Panc1 (cell line): ENCODE results near the gene MYBBP1A.

ENCODE experiments used
- POLR2AphosphoS5 ChIP-seq: IDR thresholded peaks from 2 replicates; pipeline ENCODE4 v1.6.1; 2012; ENCODE audit warnings: mild to moderate bottlenecking, low read depth, low read length, moderate library complexity
- TCF7L2 ChIP-seq: IDR thresholded peaks from 2 replicates; pipeline ENCODE4 v1.6.1; 2011; ENCODE audit warnings: mild to moderate bottlenecking, low read depth, low read length, inconsistent platforms
- TF ChIP-seq, protein P1 (sequence below): fragments of 450-650 bp; IDR thresholded peaks from 2 replicates; pipeline ENCODE4 v1.5.1; 2017; ENCODE audit warnings: mild to moderate bottlenecking
- TF ChIP-seq, protein P2 (sequence below), 2 experiments: IDR thresholded peaks; 2 replicates each; pipeline ENCODE4 v1.6.1; 2011 to 2012; ENCODE audit warnings: low read depth in 2 of 2, control low read depth in 1 of 2, low read length in 1 of 2, mild to moderate bottlenecking in 1 of 2, moderate library complexity in 1 of 2; ENCODE audit not compliant: insufficient read depth in 1 of 2

DNA sequence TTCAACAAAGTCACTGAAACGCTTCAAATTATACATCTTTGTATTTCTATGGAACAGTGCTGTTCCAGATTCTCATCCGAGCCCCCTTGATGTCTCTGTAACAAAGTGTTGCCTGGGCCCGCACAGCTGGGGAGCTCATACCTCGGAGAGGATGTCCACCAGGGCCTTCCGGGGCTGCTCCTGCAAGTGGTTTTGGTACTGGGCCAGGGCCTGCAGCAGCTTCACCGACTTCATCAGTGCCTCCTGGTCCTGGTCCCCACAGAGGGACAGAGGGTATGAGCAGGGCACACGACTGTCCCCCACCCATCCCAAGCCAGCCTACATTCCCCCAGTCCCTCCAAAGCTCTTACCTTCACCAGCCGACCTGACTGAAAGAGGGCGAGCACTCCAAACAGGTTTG, 1.5 kb downstream of the MYBBP1A start:
- TF ChIP-seq, protein P1, sequence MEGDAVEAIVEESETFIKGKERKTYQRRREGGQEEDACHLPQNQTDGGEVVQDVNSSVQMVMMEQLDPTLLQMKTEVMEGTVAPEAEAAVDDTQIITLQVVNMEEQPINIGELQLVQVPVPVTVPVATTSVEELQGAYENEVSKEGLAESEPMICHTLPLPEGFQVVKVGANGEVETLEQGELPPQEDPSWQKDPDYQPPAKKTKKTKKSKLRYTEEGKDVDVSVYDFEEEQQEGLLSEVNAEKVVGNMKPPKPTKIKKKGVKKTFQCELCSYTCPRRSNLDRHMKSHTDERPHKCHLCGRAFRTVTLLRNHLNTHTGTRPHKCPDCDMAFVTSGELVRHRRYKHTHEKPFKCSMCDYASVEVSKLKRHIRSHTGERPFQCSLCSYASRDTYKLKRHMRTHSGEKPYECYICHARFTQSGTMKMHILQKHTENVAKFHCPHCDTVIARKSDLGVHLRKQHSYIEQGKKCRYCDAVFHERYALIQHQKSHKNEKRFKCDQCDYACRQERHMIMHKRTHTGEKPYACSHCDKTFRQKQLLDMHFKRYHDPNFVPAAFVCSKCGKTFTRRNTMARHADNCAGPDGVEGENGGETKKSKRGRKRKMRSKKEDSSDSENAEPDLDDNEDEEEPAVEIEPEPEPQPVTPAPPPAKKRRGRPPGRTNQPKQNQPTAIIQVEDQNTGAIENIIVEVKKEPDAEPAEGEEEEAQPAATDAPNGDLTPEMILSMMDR: no peak
- TF ChIP-seq POLR2AphosphoS5 (no peak), TCF7L2 (no peak)
- TF ChIP-seq, protein P2, sequence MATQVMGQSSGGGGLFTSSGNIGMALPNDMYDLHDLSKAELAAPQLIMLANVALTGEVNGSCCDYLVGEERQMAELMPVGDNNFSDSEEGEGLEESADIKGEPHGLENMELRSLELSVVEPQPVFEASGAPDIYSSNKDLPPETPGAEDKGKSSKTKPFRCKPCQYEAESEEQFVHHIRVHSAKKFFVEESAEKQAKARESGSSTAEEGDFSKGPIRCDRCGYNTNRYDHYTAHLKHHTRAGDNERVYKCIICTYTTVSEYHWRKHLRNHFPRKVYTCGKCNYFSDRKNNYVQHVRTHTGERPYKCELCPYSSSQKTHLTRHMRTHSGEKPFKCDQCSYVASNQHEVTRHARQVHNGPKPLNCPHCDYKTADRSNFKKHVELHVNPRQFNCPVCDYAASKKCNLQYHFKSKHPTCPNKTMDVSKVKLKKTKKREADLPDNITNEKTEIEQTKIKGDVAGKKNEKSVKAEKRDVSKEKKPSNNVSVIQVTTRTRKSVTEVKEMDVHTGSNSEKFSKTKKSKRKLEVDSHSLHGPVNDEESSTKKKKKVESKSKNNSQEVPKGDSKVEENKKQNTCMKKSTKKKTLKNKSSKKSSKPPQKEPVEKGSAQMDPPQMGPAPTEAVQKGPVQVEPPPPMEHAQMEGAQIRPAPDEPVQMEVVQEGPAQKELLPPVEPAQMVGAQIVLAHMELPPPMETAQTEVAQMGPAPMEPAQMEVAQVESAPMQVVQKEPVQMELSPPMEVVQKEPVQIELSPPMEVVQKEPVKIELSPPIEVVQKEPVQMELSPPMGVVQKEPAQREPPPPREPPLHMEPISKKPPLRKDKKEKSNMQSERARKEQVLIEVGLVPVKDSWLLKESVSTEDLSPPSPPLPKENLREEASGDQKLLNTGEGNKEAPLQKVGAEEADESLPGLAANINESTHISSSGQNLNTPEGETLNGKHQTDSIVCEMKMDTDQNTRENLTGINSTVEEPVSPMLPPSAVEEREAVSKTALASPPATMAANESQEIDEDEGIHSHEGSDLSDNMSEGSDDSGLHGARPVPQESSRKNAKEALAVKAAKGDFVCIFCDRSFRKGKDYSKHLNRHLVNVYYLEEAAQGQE (IDR thresholded peaks at IDR 0.05; ENCODE audit: insufficient read depth in 1 of 2, low read depth in 2 of 2, low read length in 1 of 2): no peak
